GM18517 (cell line): Measurements from ENCODE around the gene PKP3.
"Not testable (repeated sequence)": the region's sequence is repeated elsewhere in the genome, so short reads cannot be mapped to it uniquely, and the experiment has no call there.

Experiments
- ATAC-seq: cut with Tn5 transposase; IDR thresholded peaks from one replicate; pipeline ENCODE4 v1.9.1; 2021; ENCODE audit warnings: mild to moderate bottlenecking, moderate library complexity; ENCODE audit not compliant: unreplicated experiment

The PKP3 gene

GRCh38 chr11:409600-410483 lies 15.8 kb downstream of the PKP3 start:
- ATAC-seq = no peak

- not testable (repeated sequence) for ATAC-seq
Measured at GRCh38 chr11:410711-411110, 16.7 kb downstream of the PKP3 start.

- ATAC-seq = not testable (repeated sequence)
Measured at GRCh38 chr11:411520-411919, 17.5 kb downstream of the PKP3 start.

- no peak for ATAC-seq
Measured at GRCh38 chr11:412641-413119, 18.7 kb downstream of the PKP3 start.

- ATAC-seq = no peak
Measured at GRCh38 chr11:413120-414081, 19.4 kb downstream of the PKP3 start.

GRCh38 chr11:414318-414857 lies 20.4 kb downstream of the PKP3 start:
- no peak for ATAC-seq

GRCh38 chr11:415640-416041 lies 21.6 kb downstream of the PKP3 start:
- no peak for ATAC-seq

GRCh38 chr11:416051-416756 lies 22.2 kb downstream of the PKP3 start:
- no peak for ATAC-seq

GRCh38 chr11:416757-417621 lies 23.0 kb downstream of the PKP3 start:
- ATAC-seq = no peak

GRCh38 chr11:417652-418342 lies 23.8 kb downstream of the PKP3 start:
- ATAC-seq = no peak

- no peak for ATAC-seq
Measured at GRCh38 chr11:418343-419247, 24.6 kb downstream of the PKP3 start.

GRCh38 chr11:419248-420005 lies 25.4 kb downstream of the PKP3 start:
- no peak for ATAC-seq

- no peak for ATAC-seq
Measured at GRCh38 chr11:420054-420910, 26.3 kb downstream of the PKP3 start.

- ATAC-seq = no peak
Measured at GRCh38 chr11:420911-421321, 26.9 kb downstream of the PKP3 start.

- ATAC-seq = no peak
Measured at GRCh38 chr11:422249-422656, 28.2 kb downstream of the PKP3 start.

- ATAC-seq = no peak
Measured at GRCh38 chr11:424232-424631, 30.2 kb downstream of the PKP3 start.
